Activated CD4-positive, alpha-beta T cell treated with anti-CD3 and anti-CD28 coated beads, Interleukin-2, amount 50 U/mL, for 4 hours (primary cell): Measurements from ENCODE around the gene KCTD3.

ENCODE experiments used
- DNase-seq, 2 experiments: peaks; one replicate each; pipeline ENCODE4 v3.0.0-alpha.2; 2020

The KCTD3 gene

GRCh38 chr1:215606564-215607168 lies 39.6 kb downstream of the KCTD3 start:
- DNase-seq: no peak

- no peak for DNase-seq
Measured at GRCh38 chr1:215607412-215607811, 40.3 kb downstream of the KCTD3 start.

DNA sequence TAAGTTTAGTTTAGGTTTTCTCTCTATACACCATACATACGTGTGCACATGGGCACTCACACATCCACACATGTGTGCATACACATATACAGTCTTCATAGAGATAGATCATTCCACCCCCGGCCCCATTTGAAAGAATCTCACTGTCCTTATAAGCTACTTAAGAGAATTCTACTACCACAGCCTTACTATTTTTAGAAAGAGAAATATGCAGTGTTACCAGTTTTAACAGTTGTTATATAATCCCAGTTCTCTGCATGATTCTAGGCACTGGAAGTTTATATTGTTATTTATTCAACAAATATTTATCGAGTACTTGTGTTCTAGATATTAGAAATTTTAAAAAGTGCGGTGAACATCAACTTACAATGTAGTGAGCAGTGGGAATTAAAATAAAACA lies 41.5 kb downstream of the KCTD3 start:
- DNase-seq: no peak

GRCh38 chr1:215612391-215612790 lies 45.3 kb downstream of the KCTD3 start:
- no peak for DNase-seq

DNA sequence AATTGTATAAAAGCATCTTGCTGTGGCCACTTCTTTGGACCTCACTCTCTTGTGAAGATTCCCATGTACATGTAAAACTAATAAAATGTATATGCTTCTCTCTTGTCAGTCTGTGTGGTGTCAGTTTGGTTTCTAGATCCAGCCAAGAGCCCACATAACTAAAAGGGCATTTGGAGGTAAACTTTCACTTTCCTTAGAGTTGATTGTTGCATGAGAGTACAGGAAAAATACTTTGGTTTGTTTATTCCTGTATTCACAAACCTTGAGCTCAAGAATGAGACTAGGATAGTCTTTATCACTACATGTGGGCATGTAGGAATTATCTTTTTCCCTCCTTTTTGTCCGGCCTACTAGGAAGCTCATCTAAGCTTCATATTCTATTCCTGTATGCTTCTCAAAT lies 50.9 kb downstream of the KCTD3 start:
- no peak for DNase-seq

DNA sequence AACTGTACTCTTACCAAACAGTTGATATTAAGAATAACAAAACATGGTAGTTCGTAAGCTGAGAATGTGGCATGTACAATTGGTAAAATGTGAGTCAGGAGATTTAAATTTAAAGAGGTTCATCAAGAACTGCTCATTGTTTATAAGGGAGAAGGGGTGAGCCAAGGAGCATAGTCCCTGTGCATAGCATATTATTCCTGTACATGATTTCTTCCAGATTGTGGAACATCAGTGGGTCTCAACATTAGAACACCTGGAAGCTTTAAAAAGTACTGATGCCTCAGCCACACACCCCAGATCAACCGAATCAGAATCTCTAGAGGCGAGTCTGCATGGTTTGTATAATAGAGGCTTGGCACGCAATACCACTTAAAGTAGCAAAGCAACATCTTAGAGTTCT lies 56.1 kb downstream of the KCTD3 start:
- no peak for DNase-seq

DNA sequence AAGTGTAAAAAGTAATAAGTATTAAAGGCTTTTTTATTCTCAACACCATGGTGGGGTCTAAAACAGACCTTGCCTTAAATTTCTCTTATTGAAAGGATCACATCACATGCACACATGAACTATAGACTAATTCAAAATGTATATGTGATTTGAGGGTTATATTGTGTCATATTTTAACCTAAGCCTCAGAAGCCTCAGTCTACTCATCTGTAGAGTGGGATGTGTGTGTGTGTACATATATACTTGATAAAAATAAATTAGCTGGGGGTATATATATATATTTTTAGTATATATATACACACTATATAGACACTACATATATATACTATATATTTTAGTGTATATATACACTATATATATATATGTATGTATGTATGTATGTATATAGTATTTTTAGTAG lies 58.8 kb downstream of the KCTD3 start:
- DNase-seq: no peak

GRCh38 chr1:215631040-215631439 lies 63.9 kb downstream of the KCTD3 start:
- DNase-seq: no peak

GRCh38 chr1:215631489-215631888 lies 64.4 kb downstream of the KCTD3 start:
- no peak for DNase-seq

DNA sequence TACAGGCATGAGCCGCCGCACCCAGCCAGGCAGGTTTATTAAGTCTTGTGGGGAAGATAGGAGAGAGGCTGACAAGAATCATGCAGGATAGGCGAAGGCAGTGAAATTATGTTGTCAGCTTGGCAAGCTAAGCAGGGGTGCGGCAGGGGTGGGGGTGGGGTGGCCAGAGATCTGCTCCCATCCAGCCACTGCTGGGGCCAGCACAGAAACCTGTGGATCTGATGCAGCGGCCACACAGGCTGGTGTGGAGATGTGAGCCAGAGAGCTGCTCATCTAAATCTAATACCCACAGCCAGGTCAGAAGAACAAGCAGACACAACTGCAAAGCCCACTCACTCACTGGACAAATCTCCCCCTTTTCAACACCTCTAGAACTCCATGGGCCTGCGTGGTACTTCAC lies 68.7 kb downstream of the KCTD3 start:
- DNase-seq: no peak

- DNase-seq: no peak
Measured at GRCh38 chr1:215636258-215636965, 69.3 kb downstream of the KCTD3 start.

- DNase-seq: no peak
Measured at GRCh38 chr1:215637041-215637573, 70.0 kb downstream of the KCTD3 start.

DNA sequence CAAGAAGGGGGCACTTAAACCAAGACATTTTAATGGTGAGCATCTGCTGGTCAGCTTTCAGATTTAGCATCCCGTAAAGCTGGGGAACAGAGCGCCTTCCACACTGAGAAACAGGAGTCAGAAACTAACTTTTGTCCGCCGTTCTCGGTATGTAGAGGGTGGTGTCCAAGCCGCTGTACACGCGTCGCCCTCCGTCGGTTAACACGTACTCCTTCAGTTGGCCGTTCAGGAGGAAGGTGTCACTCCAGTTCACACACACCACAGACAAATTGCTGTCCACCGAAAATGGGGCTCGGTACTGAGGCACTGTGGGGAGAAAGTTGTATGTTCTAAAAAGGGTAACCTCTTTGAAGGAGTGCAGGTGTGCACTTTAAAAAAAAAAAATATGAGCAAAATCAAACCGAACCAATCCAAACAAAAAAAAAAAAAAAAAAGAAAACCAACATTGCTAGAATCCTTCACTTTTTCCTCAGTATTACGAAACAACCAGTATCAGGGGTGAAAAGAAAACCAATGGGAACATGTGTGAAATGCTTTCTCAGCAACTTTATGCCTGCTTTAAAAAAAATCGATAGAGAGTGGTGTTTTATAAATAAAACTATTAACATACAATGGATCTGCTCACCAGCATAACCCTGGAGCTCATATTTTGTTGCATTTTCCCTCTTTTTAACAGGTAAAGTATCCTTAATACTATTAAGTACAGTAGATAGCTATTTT lies 73.5 kb downstream of the KCTD3 start:
- no peak for DNase-seq

DNA sequence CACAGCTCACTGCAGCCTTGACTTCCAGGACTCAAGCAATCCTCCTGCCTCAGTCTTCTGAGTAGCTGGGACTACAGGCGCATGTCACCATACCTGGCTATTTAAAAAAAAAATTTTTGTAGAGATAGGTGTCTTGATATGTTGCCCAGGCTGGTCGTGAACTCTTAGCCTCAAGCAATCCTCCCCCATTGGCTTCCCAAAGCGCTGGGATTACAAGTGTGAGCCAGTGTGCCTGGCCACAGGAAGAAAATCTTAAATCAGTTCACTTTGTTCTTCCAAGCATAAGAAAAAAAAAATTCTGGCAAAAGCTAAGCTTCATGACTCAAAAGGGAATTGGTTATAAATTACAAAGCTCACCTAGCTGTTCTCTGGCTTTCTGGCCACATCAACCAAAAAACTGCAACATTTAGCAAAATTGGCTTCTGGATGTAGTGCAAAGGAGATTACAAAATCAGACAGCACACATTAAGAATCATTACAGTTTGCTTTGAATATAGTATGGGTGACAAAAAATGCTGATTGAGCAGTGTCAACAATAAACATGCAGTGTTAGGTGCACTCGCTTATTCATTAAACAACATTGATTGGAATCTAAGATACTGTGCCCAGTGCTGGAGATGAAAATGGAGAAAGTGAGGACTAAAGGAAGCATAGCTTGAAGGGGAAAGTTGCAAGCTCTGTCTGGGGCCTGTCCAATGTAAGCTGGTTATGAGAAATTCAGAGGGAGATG lies 76.7 kb downstream of the KCTD3 start:
- no peak for DNase-seq

DNA sequence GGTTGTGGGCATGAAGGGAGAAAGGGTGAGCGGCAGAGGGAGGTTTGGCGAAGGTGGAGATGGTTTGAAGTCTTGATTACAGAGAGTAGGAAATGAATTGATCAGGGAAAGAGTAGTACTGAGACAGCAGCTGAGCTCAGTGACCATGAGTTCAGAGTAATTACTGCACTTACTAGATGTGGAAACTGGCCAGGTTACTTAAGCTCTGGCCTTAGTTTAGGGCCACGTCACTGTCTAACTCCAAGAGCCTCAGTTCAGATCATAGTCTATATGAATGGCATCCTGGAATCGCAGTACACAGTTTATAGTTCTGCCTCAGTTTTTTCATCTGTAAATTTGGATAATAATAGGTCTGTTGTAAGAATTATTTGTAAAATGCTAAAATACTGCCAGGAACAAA lies 78.1 kb downstream of the KCTD3 start:
- DNase-seq: no peak

- DNase-seq: no peak
Measured at GRCh38 chr1:215645861-215646260, 78.8 kb downstream of the KCTD3 start.

- DNase-seq: no peak
Measured at GRCh38 chr1:215647738-215648137, 80.6 kb downstream of the KCTD3 start.

- no peak for DNase-seq
Measured at GRCh38 chr1:215648957-215649356, 81.9 kb downstream of the KCTD3 start.

- DNase-seq: no peak
Measured at GRCh38 chr1:215650446-215651149, 83.5 kb downstream of the KCTD3 start.

- no peak for DNase-seq
Measured at GRCh38 chr1:215651867-215652266, 84.8 kb downstream of the KCTD3 start.

DNA sequence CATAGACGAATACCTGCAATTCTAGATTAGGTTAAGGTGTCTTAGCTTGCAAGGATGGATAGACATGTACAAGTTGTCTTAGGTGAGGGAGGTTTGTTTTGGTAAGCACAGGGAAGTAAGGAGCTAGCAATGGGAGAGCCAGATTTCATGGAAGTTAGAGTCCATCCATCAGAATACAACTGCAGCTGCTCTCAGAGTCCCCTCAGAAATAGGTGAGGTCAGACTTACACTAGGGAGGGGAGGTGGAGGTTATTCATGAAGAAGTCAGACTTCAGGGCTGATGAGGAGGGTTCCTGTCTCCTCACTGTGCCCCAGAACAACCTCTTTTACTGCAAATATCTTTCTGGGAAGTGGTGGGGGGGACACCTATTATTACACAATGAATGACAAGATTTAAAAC lies 85.3 kb downstream of the KCTD3 start:
- DNase-seq: no peak

- DNase-seq: no peak
Measured at GRCh38 chr1:215657047-215657446, 89.9 kb downstream of the KCTD3 start.

- no peak for DNase-seq
Measured at GRCh38 chr1:215660259-215660658, 93.2 kb downstream of the KCTD3 start.
